ENCODE results near the gene TSPAN18. TPM values are rescaled to one million over a fixed set of nuclear protein-coding genes. Genes with fewer than 3 reads are reported as not detected.

TSPAN18 gene
- total and polyA plus RNA-seq, 8 donors: 2.1 to 60.3 (median 11.0) TPM

GRCh38 chr11:44963948-44964347 lies 237.2 kb downstream of the TSPAN18 start:
- no peaks in the 10 kb centered on the region for H3K27me3 ChIP-seq
- peaks cover 0 to 2% (median 0%) of the 10 kb centered on the region in 4 donors for H3K4me1 ChIP-seq
- 83 to 97% (median 95%) methylated on average over 5 of the region's 5 CpGs for WGBS, 5 donors
- no peaks in the 10 kb centered on the region for H3K36me3 ChIP-seq
- H3K27ac ChIP-seq: no peak overlapping the region
- H3K4me3 ChIP-seq: no peak overlapping the region
- no peak for DNase-seq
- TF ChIP-seq POLR2A (IDR thresholded peaks at IDR 0.05) (no peak), POLR2AphosphoS5 (IDR thresholded peaks at IDR 0.05) (no peak), EP300 (IDR thresholded peaks at IDR 0.05) (no peak)
- TF ChIP-seq, protein P1, sequence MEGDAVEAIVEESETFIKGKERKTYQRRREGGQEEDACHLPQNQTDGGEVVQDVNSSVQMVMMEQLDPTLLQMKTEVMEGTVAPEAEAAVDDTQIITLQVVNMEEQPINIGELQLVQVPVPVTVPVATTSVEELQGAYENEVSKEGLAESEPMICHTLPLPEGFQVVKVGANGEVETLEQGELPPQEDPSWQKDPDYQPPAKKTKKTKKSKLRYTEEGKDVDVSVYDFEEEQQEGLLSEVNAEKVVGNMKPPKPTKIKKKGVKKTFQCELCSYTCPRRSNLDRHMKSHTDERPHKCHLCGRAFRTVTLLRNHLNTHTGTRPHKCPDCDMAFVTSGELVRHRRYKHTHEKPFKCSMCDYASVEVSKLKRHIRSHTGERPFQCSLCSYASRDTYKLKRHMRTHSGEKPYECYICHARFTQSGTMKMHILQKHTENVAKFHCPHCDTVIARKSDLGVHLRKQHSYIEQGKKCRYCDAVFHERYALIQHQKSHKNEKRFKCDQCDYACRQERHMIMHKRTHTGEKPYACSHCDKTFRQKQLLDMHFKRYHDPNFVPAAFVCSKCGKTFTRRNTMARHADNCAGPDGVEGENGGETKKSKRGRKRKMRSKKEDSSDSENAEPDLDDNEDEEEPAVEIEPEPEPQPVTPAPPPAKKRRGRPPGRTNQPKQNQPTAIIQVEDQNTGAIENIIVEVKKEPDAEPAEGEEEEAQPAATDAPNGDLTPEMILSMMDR (IDR thresholded peaks at IDR 0.05): no peak
- H3K9me3 ChIP-seq: no peaks in the 10 kb centered on the region
- intact Hi-C loops (cut with DNase I; ENCODE audit: low total_unique reads): no loop called here

GRCh38 chr11:44964526-44965209 lies 237.9 kb downstream of the TSPAN18 start:
- peak in 1 of 2 donors; percentile 16 for DNase-seq
- no peaks in the 10 kb centered on the region for H3K27me3 ChIP-seq
- TF ChIP-seq EP300 (IDR thresholded peaks at IDR 0.05) (no peak), POLR2AphosphoS5 (IDR thresholded peaks at IDR 0.05) (no peak), POLR2A (IDR thresholded peaks at IDR 0.05) (no peak)
- TF ChIP-seq, protein P1 (IDR thresholded peaks at IDR 0.05): no peak
- WGBS, 5 donors: 60 to 77% (median 74%) methylated on average over 6 to 9 of the region's 9 CpGs
- intact Hi-C loops (cut with DNase I; ENCODE audit: low total_unique reads): no loop called here
- no peaks in the 10 kb centered on the region for H3K9me3 ChIP-seq
- H3K4me3 ChIP-seq: no peak overlapping the region
- H3K36me3 ChIP-seq: no peaks in the 10 kb centered on the region
- no peaks in the 10 kb centered on the region for H3K4me1 ChIP-seq
- H3K27ac ChIP-seq: no peak overlapping the region

DNA sequence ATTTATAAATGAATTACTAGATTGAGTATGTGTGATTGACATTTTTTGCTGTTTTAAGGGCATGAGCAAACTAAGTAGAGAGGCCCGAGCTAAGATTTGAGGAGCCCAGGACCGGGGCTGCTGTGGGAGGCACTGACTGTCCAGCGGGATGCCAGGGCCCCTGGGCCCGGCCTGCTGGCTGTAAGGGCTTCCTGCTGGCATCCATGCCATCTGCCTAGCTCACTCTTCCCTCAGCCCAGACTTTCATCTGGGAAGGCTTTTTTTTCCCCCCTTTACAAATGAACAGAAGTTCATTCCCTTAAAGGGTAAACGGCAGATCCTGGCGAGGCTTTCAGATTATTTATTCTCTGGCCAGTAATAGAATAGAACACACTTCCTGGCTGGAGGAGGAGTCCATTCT lies 239.9 kb downstream of the TSPAN18 start:
- H3K4me1 ChIP-seq: peaks cover 0 to 5% (median 0%) of the 10 kb centered on the region in 4 donors
- no peak overlapping the region for H3K27ac ChIP-seq
- 53 to 72% (median 71%) methylated on average over 6 of the region's 6 CpGs for WGBS, 5 donors
- no peaks in the 10 kb centered on the region for H3K27me3 ChIP-seq
- intact Hi-C loops (cut with DNase I; ENCODE audit: low total_unique reads): no loop called here
- no peak for DNase-seq
- H3K36me3 ChIP-seq: no peaks in the 10 kb centered on the region
- no peak for TF ChIP-seq POLR2AphosphoS5 (IDR thresholded peaks at IDR 0.05)
- no peak for TF ChIP-seq EP300 (IDR thresholded peaks at IDR 0.05)
- TF ChIP-seq, protein P1 (IDR thresholded peaks at IDR 0.05): no peak
- TF ChIP-seq POLR2A (IDR thresholded peaks at IDR 0.05): no peak
- H3K9me3 ChIP-seq: no peaks in the 10 kb centered on the region
- H3K4me3 ChIP-seq: no peak overlapping the region

DNA sequence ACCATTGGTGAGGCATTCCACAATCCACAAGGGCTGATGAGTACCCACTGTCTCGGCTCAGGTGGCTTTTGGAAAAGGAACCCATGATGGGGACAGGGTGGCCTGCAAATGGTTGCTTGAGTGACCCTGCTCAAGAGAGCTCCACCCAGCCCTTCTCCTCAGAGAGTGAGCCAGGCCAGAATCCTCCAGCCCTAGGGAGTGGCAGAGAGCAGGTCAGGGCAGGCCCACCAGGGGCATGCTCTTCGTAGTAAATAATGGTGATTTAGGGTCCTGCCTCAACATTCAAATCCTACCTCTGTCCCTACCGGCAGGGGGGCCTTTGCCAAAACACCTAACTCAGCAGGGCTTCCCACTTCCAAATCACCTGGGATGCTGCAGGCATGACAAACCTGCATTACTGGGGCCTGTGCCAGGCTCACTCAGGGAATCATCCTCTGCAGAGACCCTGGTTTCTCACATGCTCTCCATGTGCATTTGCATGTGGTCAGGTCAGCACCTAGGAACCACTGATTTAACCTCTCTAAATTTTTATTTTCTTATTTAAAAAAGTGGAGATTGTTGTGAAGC lies 241.3 kb downstream of the TSPAN18 start:
- Histone ChIP-seq H3K4me3 (no peak overlapping the region), H3K27me3 (no peaks in the 10 kb centered on the region), H3K9me3 (no peaks in the 10 kb centered on the region), H3K27ac (no peak overlapping the region), H3K36me3 (no peaks in the 10 kb centered on the region), H3K4me1 (peaks cover 0 to 5% (median 0%) of the 10 kb centered on the region in 4 donors)
- no peak for TF ChIP-seq POLR2A (IDR thresholded peaks at IDR 0.05)
- TF ChIP-seq POLR2AphosphoS5 (IDR thresholded peaks at IDR 0.05): no peak
- no peak for TF ChIP-seq EP300 (IDR thresholded peaks at IDR 0.05)
- TF ChIP-seq, protein P1 (IDR thresholded peaks at IDR 0.05): no peak
- intact Hi-C loops (cut with DNase I; ENCODE audit: low total_unique reads): no loop called here
- 84 to 96% (median 92%) methylated on average over 3 of the region's 3 CpGs for WGBS, 5 donors
- DNase-seq: no peak

Measured in stomach (tissue), 9 donors.